ENCODE data around the gene SLC25A10.

Gene SLC25A10

GRCh38 chr17:81719410-81720266 lies 7.6 kb downstream of the SLC25A10 start:
- DNase-seq (ENCODE audit: low spot score in 2 of 2) (no peak), ATAC-seq (no peak)
- Mint-ChIP-seq H3K4me3 (no peak overlapping the region), H3K27ac (no peak overlapping the region), H3K4me1 (no peaks in the 10 kb centered on the region), H3K36me3 (no peaks in the 10 kb centered on the region), H3K9me3 (no peaks in the 10 kb centered on the region)

- no peak overlapping the region for H3K4me3 Mint-ChIP-seq
- no peak for ATAC-seq
- H3K9me3 Mint-ChIP-seq = no peaks in the 10 kb centered on the region
- no peak for DNase-seq (ENCODE audit: low spot score in 2 of 2)
- H3K36me3 Mint-ChIP-seq = no peaks in the 10 kb centered on the region
- no peak overlapping the region for H3K27ac Mint-ChIP-seq
- no peaks in the 10 kb centered on the region for H3K4me1 Mint-ChIP-seq
Observed at GRCh38 chr17:81720267-81721071, 8.4 kb downstream of the SLC25A10 start.

- Mint-ChIP-seq H3K36me3 (no peaks in the 10 kb centered on the region), H3K9me3 (no peaks in the 10 kb centered on the region), H3K4me3 (no peak overlapping the region), H3K27ac (no peak overlapping the region), H3K4me1 (no peaks in the 10 kb centered on the region)
- no peak for ATAC-seq
- DNase-seq (ENCODE audit: low spot score in 2 of 2) = no peak
Observed at GRCh38 chr17:81722184-81723120, 10.4 kb downstream of the SLC25A10 start.

GRCh38 chr17:81723651-81724209 lies 11.6 kb downstream of the SLC25A10 start:
- DNase-seq (ENCODE audit: low spot score in 2 of 2) (no peak), ATAC-seq (no peak)
- H3K27ac Mint-ChIP-seq = no peak overlapping the region
- no peaks in the 10 kb centered on the region for H3K36me3 Mint-ChIP-seq
- H3K4me3 Mint-ChIP-seq = no peak overlapping the region
- H3K4me1 Mint-ChIP-seq = no peaks in the 10 kb centered on the region
- no peaks in the 10 kb centered on the region for H3K9me3 Mint-ChIP-seq

- Mint-ChIP-seq H3K27ac (no peak overlapping the region), H3K36me3 (no peaks in the 10 kb centered on the region), H3K4me3 (no peak overlapping the region), H3K9me3 (no peaks in the 10 kb centered on the region), H3K4me1 (no peaks in the 10 kb centered on the region)
- ATAC-seq (no peak), DNase-seq (ENCODE audit: low spot score in 2 of 2) (no peak)
Observed at GRCh38 chr17:81725439-81725838, 13.4 kb downstream of the SLC25A10 start.

- ATAC-seq = no peak
- no peaks in the 10 kb centered on the region for H3K36me3 Mint-ChIP-seq
- no peak overlapping the region for H3K4me3 Mint-ChIP-seq
- no peak for DNase-seq (ENCODE audit: low spot score in 2 of 2)
- no peaks in the 10 kb centered on the region for H3K4me1 Mint-ChIP-seq
- H3K27ac Mint-ChIP-seq = no peak overlapping the region
- H3K9me3 Mint-ChIP-seq = no peaks in the 10 kb centered on the region
Observed at GRCh38 chr17:81726004-81726403, 13.9 kb downstream of the SLC25A10 start.

- Mint-ChIP-seq H3K9me3 (no peaks in the 10 kb centered on the region), H3K4me1 (no peaks in the 10 kb centered on the region), H3K4me3 (no peak overlapping the region), H3K27ac (no peak overlapping the region), H3K36me3 (no peaks in the 10 kb centered on the region)
- no peak for ATAC-seq
- no peak for DNase-seq (ENCODE audit: low spot score in 2 of 2)
Observed at GRCh38 chr17:81727324-81728031, 15.4 kb downstream of the SLC25A10 start.

GRCh38 chr17:81733507-81734404 lies 21.7 kb downstream of the SLC25A10 start:
- Mint-ChIP-seq H3K9me3 (no peaks in the 10 kb centered on the region), H3K36me3 (no peaks in the 10 kb centered on the region), H3K27ac (peak overlapping the region; percentile 48), H3K4me1 (peaks cover 14% of the 10 kb centered on the region), H3K4me3 (no peak overlapping the region)
- DNase-seq (ENCODE audit: low spot score in 2 of 2) (peak; percentile 72 to 86), ATAC-seq (peak; percentile 89)

GRCh38 chr17:81734405-81735263 lies 22.6 kb downstream of the SLC25A10 start:
- Mint-ChIP-seq H3K27ac (no peak overlapping the region), H3K4me3 (no peak overlapping the region), H3K36me3 (no peaks in the 10 kb centered on the region), H3K4me1 (peaks cover 14% of the 10 kb centered on the region), H3K9me3 (no peaks in the 10 kb centered on the region)
- no peak for ATAC-seq
- DNase-seq (ENCODE audit: low spot score in 2 of 2) = no peak

GRCh38 chr17:81735264-81736102 lies 23.4 kb downstream of the SLC25A10 start:
- no peaks in the 10 kb centered on the region for H3K9me3 Mint-ChIP-seq
- H3K27ac Mint-ChIP-seq = no peak overlapping the region
- H3K36me3 Mint-ChIP-seq = no peaks in the 10 kb centered on the region
- DNase-seq (ENCODE audit: low spot score in 2 of 2) (no peak), ATAC-seq (peak; percentile 41)
- peak overlapping the region; percentile 49 for H3K4me3 Mint-ChIP-seq
- peaks cover 14% of the 10 kb centered on the region for H3K4me1 Mint-ChIP-seq

GRCh38 chr17:81737947-81738800 lies 26.1 kb downstream of the SLC25A10 start:
- H3K4me3 Mint-ChIP-seq = no peak overlapping the region
- H3K27ac Mint-ChIP-seq = no peak overlapping the region
- ATAC-seq = no peak
- no peaks in the 10 kb centered on the region for H3K36me3 Mint-ChIP-seq
- H3K9me3 Mint-ChIP-seq = no peaks in the 10 kb centered on the region
- DNase-seq (ENCODE audit: low spot score in 2 of 2) = no peak
- H3K4me1 Mint-ChIP-seq = peaks cover 30% of the 10 kb centered on the region

Measured in stimulated activated effector memory CD8-positive, alpha-beta T cell treated with anti-CD3 and anti-CD28 coated beads, Interleukin-12 subunit alpha, Interleukin-12 subunit beta, amount 100 ng/mL, for 72 hours (primary cell).